Measurements from ENCODE around the gene MOB1A. TPM values are rescaled to one million over a fixed set of nuclear protein-coding genes. Genes with fewer than 3 reads are reported as not detected.

The MOB1A gene
- total and polyA plus RNA-seq, 10 of the 15 experiments (the other 5 are each of a cell fraction or from before 2014, with no cell fraction given), result 41.2 to 232 (median 172) TPM

- peak; percentile 7; the same call in 1 of the 2 replicates for TF ChIP-seq RELB (IDR thresholded peaks at IDR 0.05; ENCODE audit: low read depth)
- TF ChIP-seq NR2F1 (conservative IDR thresholded peaks at IDR 0.05), result no peak
- TF ChIP-seq CREB1 (IDR thresholded peaks at IDR 0.05; ENCODE audit: low read depth), result peak; percentile 63; the same call in 1 of the 2 replicates
- TF ChIP-seq, protein P1, sequence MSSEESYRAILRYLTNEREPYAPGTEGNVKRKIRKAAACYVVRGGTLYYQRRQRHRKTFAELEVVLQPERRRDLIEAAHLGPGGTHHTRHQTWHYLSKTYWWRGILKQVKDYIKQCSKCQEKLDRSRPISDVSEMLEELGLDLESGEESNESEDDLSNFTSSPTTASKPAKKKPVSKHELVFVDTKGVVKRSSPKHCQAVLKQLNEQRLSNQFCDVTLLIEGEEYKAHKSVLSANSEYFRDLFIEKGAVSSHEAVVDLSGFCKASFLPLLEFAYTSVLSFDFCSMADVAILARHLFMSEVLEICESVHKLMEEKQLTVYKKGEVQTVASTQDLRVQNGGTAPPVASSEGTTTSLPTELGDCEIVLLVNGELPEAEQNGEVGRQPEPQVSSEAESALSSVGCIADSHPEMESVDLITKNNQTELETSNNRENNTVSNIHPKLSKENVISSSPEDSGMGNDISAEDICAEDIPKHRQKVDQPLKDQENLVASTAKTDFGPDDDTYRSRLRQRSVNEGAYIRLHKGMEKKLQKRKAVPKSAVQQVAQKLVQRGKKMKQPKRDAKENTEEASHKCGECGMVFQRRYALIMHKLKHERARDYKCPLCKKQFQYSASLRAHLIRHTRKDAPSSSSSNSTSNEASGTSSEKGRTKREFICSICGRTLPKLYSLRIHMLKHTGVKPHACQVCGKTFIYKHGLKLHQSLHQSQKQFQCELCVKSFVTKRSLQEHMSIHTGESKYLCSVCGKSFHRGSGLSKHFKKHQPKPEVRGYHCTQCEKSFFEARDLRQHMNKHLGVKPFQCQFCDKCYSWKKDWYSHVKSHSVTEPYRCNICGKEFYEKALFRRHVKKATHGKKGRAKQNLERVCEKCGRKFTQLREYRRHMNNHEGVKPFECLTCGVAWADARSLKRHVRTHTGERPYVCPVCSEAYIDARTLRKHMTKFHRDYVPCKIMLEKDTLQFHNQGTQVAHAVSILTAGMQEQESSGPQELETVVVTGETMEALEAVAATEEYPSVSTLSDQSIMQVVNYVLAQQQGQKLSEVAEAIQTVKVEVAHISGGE (CRISPR knock-in tag; IDR thresholded peaks at IDR 0.05), result no peak
- TF ChIP-seq MYC (IDR thresholded peaks at IDR 0.05; ENCODE audit: insufficient read depth, insufficient read length, insufficient replicate concordance, low read length, severe bottlenecking), result no peak
- no peak for TF ChIP-seq RELA (IDR thresholded peaks at IDR 0.05; ENCODE audit: borderline replicate concordance, partially characterized antibody)
- peak; percentile 75 for TF ChIP-seq FOXM1 (IDR thresholded peaks at IDR 0.05; ENCODE audit: low read depth, low read length)
- no peak for TF ChIP-seq SPI1 (IDR thresholded peaks at IDR 0.05; ENCODE audit: borderline replicate concordance, insufficient read depth, low read depth, low read length)
- no peak for TF ChIP-seq YBX1 (IDR thresholded peaks at IDR 0.05)
- TF ChIP-seq HSF1 (IDR thresholded peaks at IDR 0.05; ENCODE audit: low read depth, low read length), result no peak
- no peak for TF ChIP-seq SMAD5 (IDR thresholded peaks at IDR 0.05; ENCODE audit: low read depth)
- TF ChIP-seq, protein P2, sequence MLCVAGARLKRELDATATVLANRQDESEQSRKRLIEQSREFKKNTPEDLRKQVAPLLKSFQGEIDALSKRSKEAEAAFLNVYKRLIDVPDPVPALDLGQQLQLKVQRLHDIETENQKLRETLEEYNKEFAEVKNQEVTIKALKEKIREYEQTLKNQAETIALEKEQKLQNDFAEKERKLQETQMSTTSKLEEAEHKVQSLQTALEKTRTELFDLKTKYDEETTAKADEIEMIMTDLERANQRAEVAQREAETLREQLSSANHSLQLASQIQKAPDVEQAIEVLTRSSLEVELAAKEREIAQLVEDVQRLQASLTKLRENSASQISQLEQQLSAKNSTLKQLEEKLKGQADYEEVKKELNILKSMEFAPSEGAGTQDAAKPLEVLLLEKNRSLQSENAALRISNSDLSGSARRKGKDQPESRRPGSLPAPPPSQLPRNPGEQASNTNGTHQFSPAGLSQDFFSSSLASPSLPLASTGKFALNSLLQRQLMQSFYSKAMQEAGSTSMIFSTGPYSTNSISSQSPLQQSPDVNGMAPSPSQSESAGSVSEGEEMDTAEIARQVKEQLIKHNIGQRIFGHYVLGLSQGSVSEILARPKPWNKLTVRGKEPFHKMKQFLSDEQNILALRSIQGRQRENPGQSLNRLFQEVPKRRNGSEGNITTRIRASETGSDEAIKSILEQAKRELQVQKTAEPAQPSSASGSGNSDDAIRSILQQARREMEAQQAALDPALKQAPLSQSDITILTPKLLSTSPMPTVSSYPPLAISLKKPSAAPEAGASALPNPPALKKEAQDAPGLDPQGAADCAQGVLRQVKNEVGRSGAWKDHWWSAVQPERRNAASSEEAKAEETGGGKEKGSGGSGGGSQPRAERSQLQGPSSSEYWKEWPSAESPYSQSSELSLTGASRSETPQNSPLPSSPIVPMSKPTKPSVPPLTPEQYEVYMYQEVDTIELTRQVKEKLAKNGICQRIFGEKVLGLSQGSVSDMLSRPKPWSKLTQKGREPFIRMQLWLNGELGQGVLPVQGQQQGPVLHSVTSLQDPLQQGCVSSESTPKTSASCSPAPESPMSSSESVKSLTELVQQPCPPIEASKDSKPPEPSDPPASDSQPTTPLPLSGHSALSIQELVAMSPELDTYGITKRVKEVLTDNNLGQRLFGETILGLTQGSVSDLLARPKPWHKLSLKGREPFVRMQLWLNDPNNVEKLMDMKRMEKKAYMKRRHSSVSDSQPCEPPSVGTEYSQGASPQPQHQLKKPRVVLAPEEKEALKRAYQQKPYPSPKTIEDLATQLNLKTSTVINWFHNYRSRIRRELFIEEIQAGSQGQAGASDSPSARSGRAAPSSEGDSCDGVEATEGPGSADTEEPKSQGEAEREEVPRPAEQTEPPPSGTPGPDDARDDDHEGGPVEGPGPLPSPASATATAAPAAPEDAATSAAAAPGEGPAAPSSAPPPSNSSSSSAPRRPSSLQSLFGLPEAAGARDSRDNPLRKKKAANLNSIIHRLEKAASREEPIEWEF (IDR thresholded peaks at IDR 0.05; ENCODE audit: insufficient replicate concordance, low read depth, low read length), result peak; percentile 30
- TF ChIP-seq NBN (IDR thresholded peaks at IDR 0.05), result no peak; the same call in 1 of the 2 replicates
- 0 out of 2 replicates have a peak, but pooled peaks have one; percentile 31 for TF ChIP-seq CBFB (IDR thresholded peaks at IDR 0.05; ENCODE audit: low read depth)
- no peak for TF ChIP-seq CHD1 (IDR thresholded peaks at IDR 0.05; ENCODE audit: low read depth, low read length)
- peak; percentile 90 for TF ChIP-seq ATF7 (IDR thresholded peaks at IDR 0.05; ENCODE audit: low read depth)
- TF ChIP-seq BCL11A (IDR thresholded peaks at IDR 0.05; ENCODE audit: low read depth, low read length), result peak; percentile 49; the same call in 1 of the 2 replicates
- peak; percentile 71; the same call in 1 of the 2 replicates for TF ChIP-seq PKNOX1 (IDR thresholded peaks at IDR 0.05)
Observed at GRCh38 chr2:74186038-74186437, 7.4 kb upstream of the MOB1A start (continued).

All from GM12878 (cell line).